ENCODE results near the gene PTPN18.
"Not testable (repeated sequence)": the region's sequence is repeated elsewhere in the genome, so short reads cannot be mapped to it uniquely, and the experiment has no call there.

Gene PTPN18

DNA sequence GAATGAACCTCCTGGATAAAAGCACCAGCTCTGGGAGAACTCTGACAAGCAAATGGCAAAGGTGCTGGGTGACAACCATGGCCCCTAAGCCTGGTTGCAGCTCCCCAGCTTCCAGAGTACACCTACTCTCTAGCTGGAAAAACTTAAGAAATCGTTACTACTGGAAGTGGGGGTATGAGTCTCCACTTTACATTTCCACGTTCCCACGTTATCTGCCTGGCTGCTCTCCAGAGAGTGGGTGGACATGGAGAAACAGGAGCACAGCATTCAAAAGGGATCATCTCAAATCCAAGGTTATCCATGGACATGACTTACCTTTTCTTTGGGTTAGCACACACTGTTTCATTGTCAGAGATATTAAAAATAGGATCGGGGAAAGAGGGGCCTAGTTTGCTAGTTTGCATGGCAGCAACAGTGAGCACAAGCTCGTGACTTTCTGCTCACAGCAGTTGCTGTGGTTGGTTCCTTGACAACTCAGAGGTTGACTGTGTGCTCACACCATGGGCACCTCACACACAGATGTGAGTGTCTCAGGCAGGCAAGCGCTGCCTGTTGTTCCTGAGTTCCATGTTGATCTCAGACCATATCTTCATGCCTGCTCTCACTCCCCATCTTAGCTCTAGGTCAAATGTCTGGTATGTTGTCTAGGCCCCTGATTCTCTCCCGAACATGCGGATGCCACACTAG, 32.5 kb downstream of the PTPN18 start:
- H3K27me3 Mint-ChIP-seq, result peaks cover 23% of the 10 kb centered on the region
- peaks cover 2% of the 10 kb centered on the region for H3K36me3 Mint-ChIP-seq
- peaks cover 19% of the 10 kb centered on the region for H3K4me1 Mint-ChIP-seq
- DNase-seq, result no peak
- CTCF ChIA-PET, result no interaction called here
- no peaks in the 10 kb centered on the region for H3K9me3 Mint-ChIP-seq
- H3K27ac Mint-ChIP-seq, result no peak overlapping the region
- H3K4me3 Mint-ChIP-seq, result no peak overlapping the region

DNA sequence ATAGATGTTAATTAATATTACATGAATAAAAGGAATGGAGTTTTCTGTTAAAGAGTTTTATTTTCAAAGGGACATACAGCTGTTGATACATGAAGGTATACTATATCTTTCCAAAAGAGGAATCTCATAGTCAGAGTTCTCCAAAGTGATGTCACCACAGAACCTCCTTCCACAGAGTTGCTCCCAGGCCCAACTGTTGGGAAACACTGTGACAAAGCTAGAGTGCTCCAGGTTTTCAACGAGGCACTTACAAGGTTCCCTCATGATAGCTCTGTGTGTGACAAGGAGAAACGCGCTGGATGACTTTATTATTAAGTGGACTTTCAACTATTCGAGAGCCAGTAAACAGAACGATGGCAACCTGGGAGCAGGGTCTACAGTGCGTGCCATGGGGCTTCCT, 33.5 kb downstream of the PTPN18 start:
- H3K27me3 Mint-ChIP-seq, result peaks cover 26% of the 10 kb centered on the region
- peaks cover 19% of the 10 kb centered on the region for H3K4me1 Mint-ChIP-seq
- H3K27ac Mint-ChIP-seq, result no peak overlapping the region
- CTCF ChIA-PET, result interaction anchor here (1.0 kb wide), 1 partner anchor 9 kb away, joined by 4 read pairs; no protein-coding TSS in a partner anchor
- no peak overlapping the region for H3K4me3 Mint-ChIP-seq
- peaks cover 2% of the 10 kb centered on the region for H3K36me3 Mint-ChIP-seq
- no peaks in the 10 kb centered on the region for H3K9me3 Mint-ChIP-seq
- DNase-seq, result no peak

DNA sequence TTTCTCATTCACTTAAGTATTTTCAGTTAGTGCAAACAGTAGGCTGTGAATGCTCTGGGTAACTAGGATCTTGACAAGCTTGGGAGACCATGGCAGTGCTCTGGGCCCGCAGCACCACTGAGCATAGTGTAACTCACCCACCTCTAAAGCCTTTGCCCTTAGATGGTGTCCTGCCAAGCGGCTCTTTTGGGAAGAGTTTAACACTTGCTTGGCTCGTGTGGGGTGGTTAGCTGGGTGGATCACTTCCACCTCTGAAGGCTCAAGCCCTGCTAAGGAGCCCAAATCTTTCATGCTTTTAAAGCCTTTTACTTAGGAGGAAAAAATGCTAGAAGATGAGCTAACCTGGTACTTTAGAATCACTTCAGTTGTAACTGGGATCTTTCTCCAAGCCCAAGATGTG, 33.9 kb downstream of the PTPN18 start:
- Mint-ChIP-seq H3K4me1 (peaks cover 19% of the 10 kb centered on the region), H3K4me3 (no peak overlapping the region), H3K9me3 (no peaks in the 10 kb centered on the region), H3K36me3 (peaks cover 2% of the 10 kb centered on the region), H3K27ac (no peak overlapping the region), H3K27me3 (peaks cover 26% of the 10 kb centered on the region)
- CTCF ChIA-PET, result interaction anchor here (1.0 kb wide), 1 partner anchor 10 kb away, joined by 4 read pairs; no protein-coding TSS in a partner anchor
- no peak for DNase-seq

DNA sequence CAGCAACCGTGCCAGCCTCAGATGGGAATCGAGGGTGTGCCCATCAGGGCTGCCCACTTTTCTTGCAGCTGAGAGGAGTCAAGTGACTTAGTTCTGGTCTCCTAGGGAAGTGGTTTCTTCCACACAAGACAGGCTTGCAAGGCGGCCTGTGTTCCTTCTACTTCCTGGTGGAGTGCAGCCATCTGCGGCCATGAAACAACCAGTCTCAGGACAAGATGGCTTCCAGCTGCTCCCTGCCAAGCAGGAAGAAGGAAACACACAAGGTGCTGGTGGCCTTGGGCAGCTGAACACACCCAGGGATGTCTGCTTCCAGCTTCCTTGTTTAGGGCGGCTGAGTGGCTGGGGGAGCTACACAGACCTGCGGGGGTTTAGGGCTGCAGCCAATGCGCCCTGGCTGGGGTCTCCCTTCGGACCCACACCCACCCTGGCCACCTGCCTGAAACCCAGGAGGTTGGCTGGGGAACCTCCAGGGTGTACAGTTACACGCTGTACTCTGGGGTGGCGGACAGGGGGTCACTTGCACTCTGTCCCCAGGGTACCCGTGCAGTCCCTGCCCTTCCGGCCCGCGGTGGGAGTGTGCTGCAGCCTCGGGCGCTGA, 34.7 kb downstream of the PTPN18 start:
- Mint-ChIP-seq H3K27ac (peak overlapping the region; percentile 90), H3K9me3 (no peaks in the 10 kb centered on the region), H3K4me1 (peaks cover 19% of the 10 kb centered on the region), H3K27me3 (peaks cover 28% of the 10 kb centered on the region), H3K36me3 (no peaks in the 10 kb centered on the region), H3K4me3 (peak overlapping the region; percentile 82)
- CTCF ChIA-PET, result interaction anchor here (0.7 to 1.0 kb wide), 2 partner anchors 11 to 48 kb away, joined by 4 read pairs; partner anchors contain the start of gene IMP4
- DNase-seq, result peak; percentile 23

DNA sequence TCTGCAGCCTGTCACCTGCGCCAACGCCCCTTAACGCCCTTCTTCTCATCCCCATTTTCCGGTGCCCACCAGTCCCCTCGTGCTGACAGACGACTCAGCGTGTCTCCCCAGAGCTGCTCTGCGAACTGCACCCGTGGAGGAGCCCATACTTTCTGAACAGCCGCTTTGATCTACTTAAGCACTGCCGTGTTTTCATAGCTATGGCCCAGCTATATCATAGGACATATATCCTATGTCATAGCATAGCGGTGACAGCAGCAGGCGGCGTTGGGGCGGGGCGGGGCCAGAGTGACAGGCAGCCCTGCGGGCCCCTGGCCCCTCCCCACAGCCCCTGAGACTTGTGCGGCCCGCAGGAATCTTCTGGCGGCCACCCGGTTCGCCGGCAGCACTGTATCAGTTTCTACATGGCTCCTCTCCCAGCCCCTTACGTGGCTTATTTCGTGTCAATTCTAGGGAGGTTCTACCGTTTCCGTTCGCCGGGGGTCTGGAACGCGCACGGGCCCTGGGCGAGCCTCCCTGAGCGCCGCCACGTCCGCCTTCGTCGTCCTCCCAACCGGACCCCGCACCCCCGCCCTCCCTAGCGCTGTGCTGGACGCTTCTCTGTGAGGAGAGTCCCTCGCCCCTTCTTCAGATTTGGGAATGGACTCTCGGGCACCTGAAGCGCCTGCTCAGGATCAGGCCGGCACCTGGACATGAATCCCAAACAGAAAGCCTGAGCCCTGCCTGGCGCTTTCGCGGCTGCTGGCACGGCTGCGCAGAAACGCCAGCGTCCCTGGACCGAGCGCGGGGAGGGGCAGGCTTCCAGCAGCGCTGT, 35.4 kb downstream of the PTPN18 start:
- no peaks in the 10 kb centered on the region for H3K36me3 Mint-ChIP-seq
- peaks cover 32% of the 10 kb centered on the region for H3K27me3 Mint-ChIP-seq
- CTCF ChIA-PET, result interaction anchor here (0.7 to 1.2 kb wide), 2 partner anchors 48 to 49 kb away, joined by 3 to 4 read pairs; partner anchors contain the start of gene IMP4
- H3K9me3 Mint-ChIP-seq, result no peaks in the 10 kb centered on the region
- peak overlapping the region; percentile 90 for H3K27ac Mint-ChIP-seq
- peaks cover 19% of the 10 kb centered on the region for H3K4me1 Mint-ChIP-seq
- H3K4me3 Mint-ChIP-seq, result peak overlapping the region; percentile 82
- peak; percentile 84 for DNase-seq

DNA sequence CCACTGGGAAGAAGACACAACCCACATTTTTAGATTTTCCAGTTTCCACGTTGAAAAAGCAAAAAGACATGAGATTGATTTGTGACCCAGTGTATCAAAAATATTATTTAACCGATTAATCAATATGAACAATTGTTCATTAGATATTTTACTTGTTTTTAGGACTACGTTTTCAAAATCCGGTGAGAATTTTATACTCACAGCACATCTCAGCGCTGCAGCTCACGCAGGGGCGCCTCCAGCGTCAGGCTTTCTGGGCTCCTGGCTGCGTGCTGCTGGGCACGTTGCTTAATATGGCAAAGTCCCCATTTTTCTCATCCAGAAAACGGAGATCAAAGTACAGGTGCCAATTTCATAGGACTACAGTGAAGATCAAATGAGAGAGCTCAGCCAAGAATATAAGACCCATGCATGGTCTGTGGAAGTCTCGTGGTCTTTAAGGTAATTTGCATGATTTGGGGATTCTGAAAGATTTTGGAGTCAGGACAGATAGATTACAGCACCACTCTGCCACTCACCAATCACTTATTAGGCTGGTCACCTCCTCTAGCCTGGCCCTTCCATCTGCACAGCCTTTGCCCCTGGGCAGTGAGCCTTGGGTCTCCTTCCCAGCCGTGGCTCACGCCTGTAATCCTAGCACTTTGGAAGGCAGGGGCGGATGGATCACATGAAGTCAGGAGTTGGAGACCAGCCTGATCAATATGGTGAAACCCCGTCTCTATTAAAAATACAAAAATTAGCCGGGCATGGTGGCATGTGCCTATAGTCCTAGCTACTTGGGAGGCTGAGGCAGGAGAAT, 36.2 kb downstream of the PTPN18 start:
- CTCF ChIA-PET, result interaction anchor here (1.2 kb wide), 1 partner anchor 49 kb away, joined by 3 read pairs; the partner anchor contains the start of gene IMP4
- peak overlapping the region; percentile 38 for H3K27ac Mint-ChIP-seq
- peaks cover 16% of the 10 kb centered on the region for H3K4me1 Mint-ChIP-seq
- H3K4me3 Mint-ChIP-seq, result peak overlapping the region; percentile 82
- no peaks in the 10 kb centered on the region for H3K36me3 Mint-ChIP-seq
- H3K27me3 Mint-ChIP-seq, result peaks cover 38% of the 10 kb centered on the region
- DNase-seq, result no peak
- H3K9me3 Mint-ChIP-seq, result no peaks in the 10 kb centered on the region

DNA sequence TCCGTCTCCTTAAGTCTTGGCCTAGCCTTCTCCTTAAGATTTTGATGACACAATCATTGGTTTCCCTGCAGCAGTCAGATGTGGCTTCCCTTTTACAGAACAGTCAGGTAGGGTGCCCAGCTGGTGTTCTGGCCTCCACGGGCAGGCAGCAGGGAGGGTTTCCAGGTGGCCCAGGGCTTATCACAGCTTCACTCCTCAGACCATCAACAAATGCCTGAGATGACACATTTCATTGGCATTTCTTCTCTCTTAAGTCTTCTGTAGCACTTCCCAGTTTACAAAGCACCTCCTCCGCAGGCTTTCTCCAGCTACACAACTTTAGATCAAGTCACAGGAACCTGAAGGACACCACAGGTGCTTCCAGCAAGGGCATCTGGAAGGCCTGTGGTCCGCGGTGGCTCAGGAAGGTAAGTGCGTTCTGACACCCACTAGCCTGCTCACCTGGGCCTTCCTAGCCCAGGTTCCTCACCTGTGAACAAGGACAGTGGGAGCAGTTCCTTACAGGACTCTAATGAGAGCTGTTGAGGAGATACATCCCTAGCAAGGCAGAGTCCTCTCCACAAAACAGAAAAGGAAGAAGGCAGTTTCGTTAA, 37.6 kb downstream of the PTPN18 start:
- Mint-ChIP-seq H3K27me3 (peaks cover 42% of the 10 kb centered on the region), H3K9me3 (no peaks in the 10 kb centered on the region), H3K27ac (no peak overlapping the region), H3K4me3 (no peak overlapping the region), H3K36me3 (no peaks in the 10 kb centered on the region), H3K4me1 (peaks cover 16% of the 10 kb centered on the region)
- CTCF ChIA-PET, result no interaction called here
- DNase-seq, result no peak

DNA sequence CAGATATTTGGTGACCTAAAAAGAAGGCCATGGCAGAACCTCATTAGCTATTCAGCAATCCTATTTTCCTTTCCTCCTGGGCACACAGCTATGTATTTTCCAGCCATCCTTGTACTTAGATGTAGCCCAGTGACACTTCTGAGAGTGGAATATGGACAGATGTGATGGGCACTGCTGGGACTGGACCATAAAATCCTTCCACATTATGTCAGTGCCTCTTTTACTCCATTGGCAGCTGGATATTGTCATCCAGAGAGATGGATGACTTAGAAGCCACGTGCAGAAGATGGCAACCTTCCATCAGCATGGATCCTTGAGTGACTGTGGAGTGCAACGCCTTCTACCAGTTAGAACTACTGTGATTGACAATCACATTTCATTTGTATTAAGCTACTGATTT, 50.4 kb downstream of the PTPN18 start:
- H3K9me3 Mint-ChIP-seq, CTCF ChIA-PET, H3K4me1 Mint-ChIP-seq, H3K36me3 Mint-ChIP-seq, DNase-seq, H3K27ac Mint-ChIP-seq, H3K27me3 Mint-ChIP-seq, H3K4me3 Mint-ChIP-seq: not testable (repeated sequence)

DNA sequence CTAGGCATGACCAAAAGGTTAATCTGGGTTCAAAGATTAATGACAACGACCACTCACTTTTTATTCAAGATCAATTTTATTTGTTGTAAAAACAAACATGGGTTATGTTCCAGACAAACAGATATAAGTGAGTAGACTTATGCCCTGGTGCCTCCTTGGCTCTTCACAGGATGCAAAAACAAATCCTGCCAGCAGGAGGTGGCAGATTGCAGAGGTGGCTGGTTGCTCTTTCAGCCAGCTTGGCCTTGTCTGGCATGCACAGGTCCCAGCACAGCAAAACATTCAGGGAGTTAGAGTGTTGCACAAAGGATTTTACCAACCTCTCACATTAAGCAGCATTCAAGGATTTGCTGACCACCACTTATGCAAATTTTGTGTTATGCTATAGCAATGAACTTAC, 60.8 kb downstream of the PTPN18 start:
- H3K4me3 Mint-ChIP-seq, H3K27me3 Mint-ChIP-seq, H3K9me3 Mint-ChIP-seq, H3K36me3 Mint-ChIP-seq, H3K27ac Mint-ChIP-seq, CTCF ChIA-PET, H3K4me1 Mint-ChIP-seq: not testable (repeated sequence)
- peak; percentile 56 for DNase-seq

DNA sequence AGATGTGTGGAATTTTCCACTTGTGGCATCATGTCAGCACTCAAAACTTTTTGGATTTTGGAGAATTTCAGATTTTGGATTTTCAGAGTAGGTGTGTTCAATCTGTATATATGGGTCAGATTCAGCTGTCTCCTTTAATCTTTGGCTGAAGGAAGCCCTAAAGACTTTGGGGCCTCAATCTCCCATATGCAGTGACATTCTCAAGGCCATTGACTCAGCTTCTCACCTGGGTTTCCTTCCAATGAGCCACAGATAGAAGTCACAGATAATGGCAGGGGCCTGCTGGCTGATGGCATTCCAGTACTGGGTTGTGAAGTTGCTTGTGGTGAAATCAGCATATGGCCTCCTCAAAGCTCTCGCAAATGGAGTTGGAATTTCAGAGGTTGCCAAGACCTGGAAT, 63.0 kb downstream of the PTPN18 start:
- H3K4me1 Mint-ChIP-seq, H3K9me3 Mint-ChIP-seq, DNase-seq, H3K4me3 Mint-ChIP-seq, H3K27ac Mint-ChIP-seq, CTCF ChIA-PET, H3K36me3 Mint-ChIP-seq: not testable (repeated sequence)
- H3K27me3 Mint-ChIP-seq, result peaks cover 11% of the 10 kb centered on the region

All from activated naive CD4-positive, alpha-beta T cell treated with anti-CD3 and anti-CD28 coated beads, Interleukin-2, amount 10 ng/mL, durations not matched to agents 7 days and 5 days (primary cell).